Measurements from ENCODE around the gene SEMA6A.

Gene SEMA6A

GRCh38 chr5:116542619-116543018, 32.0 kb downstream of the SEMA6A start:
- no peak for TF ChIP-seq CTCF (conservative IDR thresholded peaks at IDR 0.05; ENCODE audit: low read depth, low read length)
- DNase-seq (ENCODE audit: low read depth) = no peak

GRCh38 chr5:116539222-116539621, 35.4 kb downstream of the SEMA6A start:
- H3K4me3 ChIP-seq (ENCODE audit: low read depth, low read length) = no peak overlapping the region
- TF ChIP-seq CTCF (conservative IDR thresholded peaks at IDR 0.05; ENCODE audit: low read depth, low read length) = no peak
- no peak for DNase-seq (ENCODE audit: low read depth)

More at GRCh38 chr5:116542619-116543018, 32.0 kb downstream of the SEMA6A start:
- H3K4me3 ChIP-seq (ENCODE audit: low read depth, low read length) = no peak overlapping the region

- TF ChIP-seq CTCF (conservative IDR thresholded peaks at IDR 0.05; ENCODE audit: low read depth, low read length) = no peak
- H3K4me3 ChIP-seq (ENCODE audit: low read depth, low read length) = no peak overlapping the region
- DNase-seq (ENCODE audit: low read depth) = no peak
Measured at GRCh38 chr5:116536316-116537083, 38.1 kb downstream of the SEMA6A start.

GRCh38 chr5:116534964-116535651, 39.5 kb downstream of the SEMA6A start:
- no peak for TF ChIP-seq CTCF (conservative IDR thresholded peaks at IDR 0.05; ENCODE audit: low read depth, low read length)
- H3K4me3 ChIP-seq (ENCODE audit: low read depth, low read length) = no peak overlapping the region
- no peak for DNase-seq (ENCODE audit: low read depth)

- no peak for DNase-seq (ENCODE audit: low read depth)
- no peak for TF ChIP-seq CTCF (conservative IDR thresholded peaks at IDR 0.05; ENCODE audit: low read depth, low read length)
- no peak overlapping the region for H3K4me3 ChIP-seq (ENCODE audit: low read depth, low read length)
Measured at GRCh38 chr5:116532762-116533525, 41.7 kb downstream of the SEMA6A start.

GRCh38 chr5:116531635-116532034, 43.0 kb downstream of the SEMA6A start:
- no peak overlapping the region for H3K4me3 ChIP-seq (ENCODE audit: low read depth, low read length)
- DNase-seq (ENCODE audit: low read depth) = no peak
- no peak for TF ChIP-seq CTCF (conservative IDR thresholded peaks at IDR 0.05; ENCODE audit: low read depth, low read length)

Measured in choroid plexus epithelial cell (primary cell).